DND-41 (cell line): Measurements from ENCODE around the gene LAPTM4A.

ENCODE experiments used
- ATAC-seq: fragments of 200-7000 bp; cut with Tn5 transposase; 3 replicates; pipeline ENCODE4 v1.9.1; 2021; ENCODE audit warnings: low read depth; ENCODE audit not compliant: insufficient read depth
- DNase-seq: peaks from one replicate; pipeline ENCODE4 v3.0.0-alpha.2; 2020
- H2AFZ ChIP-seq: 2 replicates; pipeline ENCODE4 v1.6.0; 2012; ENCODE audit warnings: low read depth, low read length
- H3K27ac ChIP-seq: 2 replicates; pipeline ENCODE4 v1.5.1; 2012; ENCODE audit warnings: low read length, inconsistent platforms
- H3K27me3 ChIP-seq: fragments of 200-600 bp; sonication (generic); 2 replicates; pipeline ENCODE4 v1.6.0; 2012; ENCODE audit warnings: low read length, mild to moderate bottlenecking, inconsistent platforms; ENCODE audit not compliant: insufficient read depth, poor library complexity
- H3K36me3 ChIP-seq: 2 replicates; pipeline ENCODE4 v1.5.1; 2012; ENCODE audit warnings: low read length, inconsistent platforms; ENCODE audit not compliant: insufficient read depth
- H3K4me1 ChIP-seq: 2 replicates; pipeline ENCODE4 v1.5.1; 2012; ENCODE audit warnings: mild to moderate bottlenecking, low read length; ENCODE audit not compliant: insufficient read depth
- H3K4me2 ChIP-seq: 2 replicates; pipeline ENCODE4 v1.6.0; 2012; ENCODE audit warnings: mild to moderate bottlenecking, moderate library complexity, low read length, inconsistent platforms; ENCODE audit not compliant: insufficient read depth
- H3K4me3 ChIP-seq, 2 experiments: fragments of 200-600 bp in 1 of 2; shearing (Covaris generic) in 1 of 2; 2 replicates each; pipeline ENCODE4 v1.5.1; 2012 to 2016; ENCODE audit warnings: inconsistent platforms in 2 of 2, low read length in 2 of 2, mild to moderate bottlenecking in 2 of 2, low read depth in 1 of 2, moderate library complexity in 1 of 2
- H3K79me2 ChIP-seq: 2 replicates; pipeline ENCODE4 v1.6.0; 2012; ENCODE audit warnings: low read length, inconsistent platforms; ENCODE audit not compliant: insufficient read depth
- H3K9ac ChIP-seq: 2 replicates; pipeline ENCODE4 v1.6.0; 2012; ENCODE audit warnings: low read depth, mild to moderate bottlenecking, inconsistent platforms, low read length, moderate library complexity
- H3K9me3 ChIP-seq: 2 replicates; pipeline ENCODE4 v1.5.1; 2012; ENCODE audit warnings: low read length, moderate library complexity, mild to moderate bottlenecking, inconsistent platforms; ENCODE audit not compliant: insufficient read depth, severe bottlenecking
- H4K20me1 ChIP-seq: 2 replicates; pipeline ENCODE4 v1.6.0; 2012; ENCODE audit warnings: low read length; ENCODE audit not compliant: insufficient read depth
- CTCF ChIP-seq: IDR thresholded peaks from 2 replicates; pipeline ENCODE4 v1.5.1; 2012; ENCODE audit warnings: borderline replicate concordance, low read length, moderate library complexity, mild to moderate bottlenecking; ENCODE audit not compliant: poor library complexity, severe bottlenecking; ENCODE audit errors: extremely low read depth
- EZH2 ChIP-seq: IDR thresholded peaks from 3 replicates; pipeline ENCODE4 v1.6.1; 2012; ENCODE audit warnings: borderline replicate concordance, low read depth, mild to moderate bottlenecking, moderate library complexity, low read length, inconsistent platforms; ENCODE audit not compliant: severe bottlenecking

LAPTM4A gene

GRCh38 chr2:20035955-20036666 is 15.3 kb downstream of the LAPTM4A start:
- H3K79me2 ChIP-seq = peaks cover 10% of the 10 kb centered on the region; the same call in 1 of the 2 replicates
- no peaks in the 10 kb centered on the region for H3K4me1 ChIP-seq
- H3K4me2 ChIP-seq = no peak overlapping the region
- TF ChIP-seq CTCF (no peak), EZH2 (no peak)
- H4K20me1 ChIP-seq = no peaks in the 10 kb centered on the region; the same call in 1 of the 2 replicates
- no peak overlapping the region for H3K9ac ChIP-seq
- no peaks in the 10 kb centered on the region for H3K9me3 ChIP-seq
- no peak for ATAC-seq
- no peak overlapping the region for H3K4me3 ChIP-seq
- peaks cover 93% of the 10 kb centered on the region for H3K36me3 ChIP-seq
- no peaks in the 10 kb centered on the region for H3K27me3 ChIP-seq
- no peak for DNase-seq
- H3K27ac ChIP-seq = 0 out of 2 replicates have a peak overlapping the region, but pooled peaks have one; percentile 4
- H2AFZ ChIP-seq = no peak overlapping the region

GRCh38 chr2:20034821-20035220 is 16.6 kb downstream of the LAPTM4A start:
- no peak overlapping the region for H3K27ac ChIP-seq
- H4K20me1 ChIP-seq = no peaks in the 10 kb centered on the region
- no peaks in the 10 kb centered on the region for H3K79me2 ChIP-seq
- DNase-seq (no peak), ATAC-seq (no peak)
- H2AFZ ChIP-seq = no peak overlapping the region
- no peaks in the 10 kb centered on the region for H3K9me3 ChIP-seq
- no peak overlapping the region for H3K9ac ChIP-seq
- TF ChIP-seq CTCF (no peak), EZH2 (no peak)
- no peaks in the 10 kb centered on the region for H3K27me3 ChIP-seq
- H3K36me3 ChIP-seq = peaks cover 94% of the 10 kb centered on the region
- no peak overlapping the region for H3K4me2 ChIP-seq
- no peaks in the 10 kb centered on the region for H3K4me1 ChIP-seq
- H3K4me3 ChIP-seq = no peak overlapping the region

- no peaks in the 10 kb centered on the region for H3K4me1 ChIP-seq
- H3K79me2 ChIP-seq = no peaks in the 10 kb centered on the region
- no peaks in the 10 kb centered on the region for H3K9me3 ChIP-seq
- no peak overlapping the region for H3K4me2 ChIP-seq
- TF ChIP-seq CTCF (no peak), EZH2 (no peak)
- H3K27me3 ChIP-seq = no peaks in the 10 kb centered on the region
- no peak overlapping the region for H3K9ac ChIP-seq
- DNase-seq (no peak), ATAC-seq (no peak)
- H2AFZ ChIP-seq = no peak overlapping the region
- no peak overlapping the region for H3K27ac ChIP-seq
- H4K20me1 ChIP-seq = no peaks in the 10 kb centered on the region
- H3K36me3 ChIP-seq = peaks cover 94% of the 10 kb centered on the region
- no peak overlapping the region for H3K4me3 ChIP-seq
These were observed 17.2 kb downstream of the LAPTM4A start for GRCh38 chr2:20034218-20034617.
